HepG2 (cell line): ENCODE results near the gene GSDMA. TPM values are rescaled to one million over a fixed set of nuclear protein-coding genes. Genes with fewer than 3 reads are reported as not detected.

ENCODE experiments used
- CBX1 ChIP-seq: IDR thresholded peaks from one replicate; pipeline ENCODE4 v1.6.1; 2016; ENCODE audit warnings: antibody characterized with exemption, low read depth
- CHD2 ChIP-seq: IDR thresholded peaks from 2 replicates; pipeline ENCODE4 v1.6.1; 2011; ENCODE audit warnings: low read depth, low read length, improper control_type of control experiment
- FIP1L1 ChIP-seq: fragments of 200-400 bp; formaldehyde crosslinking; IDR thresholded peaks from 2 replicates; pipeline ENCODE4 v1.6.1; 2018; ENCODE audit warnings: low read depth, mild to moderate bottlenecking, low read length, moderate library complexity, borderline replicate concordance; ENCODE audit not compliant: insufficient read depth
- FOXK1 ChIP-seq: sonication (generic); formaldehyde crosslinking; IDR thresholded peaks from 2 replicates; pipeline ENCODE4 v1.4.0; 2020; ENCODE audit warnings: low read depth, missing genetic modification reagents, borderline replicate concordance
- NFE2L1 ChIP-seq: sonication (generic); formaldehyde crosslinking; IDR thresholded peaks from 2 replicates; pipeline ENCODE4 v1.4.0; 2020; ENCODE audit warnings: missing genetic modification reagents, mild to moderate bottlenecking, borderline replicate concordance
- SMARCC2 ChIP-seq: fragments of 450-650 bp; IDR thresholded peaks from 2 replicates; pipeline ENCODE4 v1.6.1; 2017; ENCODE audit warnings: antibody characterized with exemption, mild to moderate bottlenecking
- SOX5 ChIP-seq: IDR thresholded peaks from 2 replicates; pipeline ENCODE4 v1.6.1; 2016; ENCODE audit warnings: borderline replicate concordance
- SPEN ChIP-seq: sonication (generic); formaldehyde crosslinking; IDR thresholded peaks from 2 replicates; pipeline ENCODE4 v1.5.1; 2020; ENCODE audit warnings: low read depth, mild to moderate bottlenecking, missing genetic modification reagents
- TGIF2 ChIP-seq: IDR thresholded peaks from 2 replicates; pipeline ENCODE4 v1.6.1; 2016; ENCODE audit warnings: control low read depth, missing compliant biosample characterization
- ZBTB8A ChIP-seq: sonication (generic); formaldehyde crosslinking; IDR thresholded peaks from 2 replicates; pipeline ENCODE4 v1.4.0; 2020; ENCODE audit warnings: mild to moderate bottlenecking, low read depth, missing genetic modification reagents, borderline replicate concordance
- ZNF10 ChIP-seq: sonication (generic); formaldehyde crosslinking; IDR thresholded peaks from 2 replicates; pipeline ENCODE4 v1.4.0; 2020; ENCODE audit warnings: mild to moderate bottlenecking, low read depth, missing genetic modification reagents, borderline replicate concordance
- ZNF205 ChIP-seq: IDR thresholded peaks from 2 replicates; pipeline ENCODE4 v1.6.1; 2018; ENCODE audit warnings: missing biosample characterization, missing genetic modification reagents
- ZNF235 ChIP-seq: sonication (generic); formaldehyde crosslinking; IDR thresholded peaks from 2 replicates; pipeline ENCODE4 v1.8.1; 2023; ENCODE audit warnings: mild to moderate bottlenecking, missing genetic modification reagents, borderline replicate concordance
- ZNF260 ChIP-seq: sonication (generic); formaldehyde crosslinking; IDR thresholded peaks from 2 replicates; pipeline ENCODE4 v1.4.0; 2020; ENCODE audit warnings: missing genetic modification reagents, low read depth, mild to moderate bottlenecking, borderline replicate concordance
- ZNF484 ChIP-seq: sonication (generic); formaldehyde crosslinking; IDR thresholded peaks from 2 replicates; pipeline ENCODE4 v1.5.1; 2020; ENCODE audit warnings: mild to moderate bottlenecking, low read depth, missing genetic modification reagents, borderline replicate concordance
- polyA plus RNA-seq, 8 experiments: library from polyadenylated mRNA; depleted of rRNA in 3 of 8; stranded (reverse) in 7 of 8; unstranded in 1 of 8; fragments of >200 nt; fragmentation: Illumina TruSeq in 4 of 8; extraction: Trizol in 4 of 8; gene quantifications; 2 replicates each; pipeline versions ENCODE4 v1.2.1 to v1.2.3, GENCODE V29; 2011 to 2016; ENCODE audit warnings: low read depth in 4 of 8, missing spikeins in 1 of 8, mixed read lengths in 1 of 8; ENCODE audit not compliant: insufficient read depth in 1 of 8
- total RNA-seq, 5 experiments: library from RNA; depleted of rRNA; stranded (reverse); fragments of >200 nt; fragmentation: Illumina TruSeq; extraction: Trizol; gene quantifications; 2 replicates each; pipeline ENCODE4 v1.2.3, GENCODE V29; 2016; ENCODE audit warnings: low read depth in 1 of 5
- TF ChIP-seq, protein P1 (sequence below), 2 experiments: sonication (generic) in 1 of 2; formaldehyde crosslinking in 1 of 2; IDR thresholded peaks; 2 replicates each; pipeline versions ENCODE4 v1.6.1 to v1.9.0; 2014 to 2022; ENCODE audit warnings: antibody characterized with exemption in 1 of 2, borderline replicate concordance in 1 of 2, inconsistent platforms in 1 of 2, low read depth in 1 of 2, missing genetic modification reagents in 1 of 2
- TF ChIP-seq, protein P2 (sequence below): IDR thresholded peaks from 2 replicates; pipeline ENCODE4 v1.6.1; 2018; ENCODE audit warnings: missing genetic modification reagents
- TF ChIP-seq, protein P3 (sequence below): sonication (generic); formaldehyde crosslinking; IDR thresholded peaks from 2 replicates; pipeline ENCODE4 v1.4.0; 2020; ENCODE audit warnings: mild to moderate bottlenecking, missing genetic modification reagents
- TF ChIP-seq, protein P4 (sequence below): sonication (generic); formaldehyde crosslinking; IDR thresholded peaks from 2 replicates; pipeline ENCODE4 v1.5.0; 2020; ENCODE audit warnings: missing genetic modification reagents

Gene GSDMA
- total and polyA plus RNA-seq, 2 of the 13 experiments (the other 11 are each of a cell fraction or from before 2014, with no cell fraction given): not detected

DNA sequence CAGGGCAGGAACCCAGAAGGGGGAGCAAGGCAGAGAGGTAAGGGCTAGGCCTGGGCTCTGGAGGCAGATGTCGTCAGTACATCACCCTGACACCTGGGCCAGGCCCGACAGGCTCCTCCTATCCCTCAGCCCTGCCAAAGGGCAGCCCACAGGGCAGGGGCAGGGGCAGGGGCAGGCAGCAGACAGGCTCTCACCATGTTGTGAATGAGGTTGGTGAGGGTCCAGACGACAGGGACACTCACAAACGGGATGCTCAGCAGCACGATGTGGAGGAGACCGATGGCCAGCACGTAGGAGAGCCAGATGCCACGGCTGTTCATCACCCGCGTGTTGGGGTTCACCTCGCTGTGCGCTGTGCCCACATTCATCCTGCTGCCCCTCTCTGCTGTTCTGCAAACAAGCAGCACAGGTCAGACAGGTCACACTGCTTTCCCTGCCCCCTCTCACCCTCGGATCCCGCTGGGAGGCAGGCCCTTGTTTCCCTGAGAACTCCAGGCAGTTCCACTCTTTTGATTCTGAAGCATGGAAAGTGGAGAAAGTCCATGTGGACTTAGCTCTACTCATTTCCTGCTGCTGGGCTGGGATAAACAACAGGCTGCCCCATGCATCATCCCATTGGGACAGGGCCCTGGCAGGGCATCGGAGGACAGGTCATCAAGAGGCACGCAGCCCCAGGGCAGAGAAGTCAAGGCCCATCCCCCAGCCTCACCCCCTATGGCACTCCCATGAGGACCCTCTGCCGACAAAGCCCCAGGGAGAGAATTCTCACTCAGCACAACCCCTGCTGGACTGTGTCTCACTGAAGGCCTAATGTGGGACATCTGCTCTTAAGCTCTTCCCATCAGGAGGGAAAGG, 38.7 kb upstream of the GSDMA start (continued):
- TF ChIP-seq, protein P1, sequence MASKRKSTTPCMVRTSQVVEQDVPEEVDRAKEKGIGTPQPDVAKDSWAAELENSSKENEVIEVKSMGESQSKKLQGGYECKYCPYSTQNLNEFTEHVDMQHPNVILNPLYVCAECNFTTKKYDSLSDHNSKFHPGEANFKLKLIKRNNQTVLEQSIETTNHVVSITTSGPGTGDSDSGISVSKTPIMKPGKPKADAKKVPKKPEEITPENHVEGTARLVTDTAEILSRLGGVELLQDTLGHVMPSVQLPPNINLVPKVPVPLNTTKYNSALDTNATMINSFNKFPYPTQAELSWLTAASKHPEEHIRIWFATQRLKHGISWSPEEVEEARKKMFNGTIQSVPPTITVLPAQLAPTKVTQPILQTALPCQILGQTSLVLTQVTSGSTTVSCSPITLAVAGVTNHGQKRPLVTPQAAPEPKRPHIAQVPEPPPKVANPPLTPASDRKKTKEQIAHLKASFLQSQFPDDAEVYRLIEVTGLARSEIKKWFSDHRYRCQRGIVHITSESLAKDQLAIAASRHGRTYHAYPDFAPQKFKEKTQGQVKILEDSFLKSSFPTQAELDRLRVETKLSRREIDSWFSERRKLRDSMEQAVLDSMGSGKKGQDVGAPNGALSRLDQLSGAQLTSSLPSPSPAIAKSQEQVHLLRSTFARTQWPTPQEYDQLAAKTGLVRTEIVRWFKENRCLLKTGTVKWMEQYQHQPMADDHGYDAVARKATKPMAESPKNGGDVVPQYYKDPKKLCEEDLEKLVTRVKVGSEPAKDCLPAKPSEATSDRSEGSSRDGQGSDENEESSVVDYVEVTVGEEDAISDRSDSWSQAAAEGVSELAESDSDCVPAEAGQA (IDR thresholded peaks at IDR 0.05; ENCODE audit: low read depth): no peak
- TF ChIP-seq, protein P1 (CRISPR knock-in tag; IDR thresholded peaks at IDR 0.05; ENCODE audit: borderline replicate concordance): peak; percentile 86; the same call in 1 of the 2 replicates
- TF ChIP-seq SMARCC2 (no peak), SPEN (CRISPR knock-in tag) (peak; percentile 98; the same call in 1 of the 2 replicates), CBX1 (peak; percentile 86), ZNF10 (no peak), ZNF484 (CRISPR knock-in tag) (no peak), FOXK1 (peak; percentile 98), ZNF205 (peak; percentile 94), CHD2 (no peak), ZNF235 (CRISPR knock-in tag) (peak; percentile 74), ZBTB8A (CRISPR knock-in tag) (no peak), ZNF260 (CRISPR knock-in tag) (0 out of 2 replicates have a peak, but pooled peaks have one; percentile 22), TGIF2 (CRISPR knock-in tag) (peak; percentile 68; the same call in 1 of the 2 replicates), NFE2L1 (CRISPR knock-in tag) (no peak), FIP1L1 (no peak), SOX5 (CRISPR knock-in tag) (peak; percentile 96)
- TF ChIP-seq, protein P2, sequence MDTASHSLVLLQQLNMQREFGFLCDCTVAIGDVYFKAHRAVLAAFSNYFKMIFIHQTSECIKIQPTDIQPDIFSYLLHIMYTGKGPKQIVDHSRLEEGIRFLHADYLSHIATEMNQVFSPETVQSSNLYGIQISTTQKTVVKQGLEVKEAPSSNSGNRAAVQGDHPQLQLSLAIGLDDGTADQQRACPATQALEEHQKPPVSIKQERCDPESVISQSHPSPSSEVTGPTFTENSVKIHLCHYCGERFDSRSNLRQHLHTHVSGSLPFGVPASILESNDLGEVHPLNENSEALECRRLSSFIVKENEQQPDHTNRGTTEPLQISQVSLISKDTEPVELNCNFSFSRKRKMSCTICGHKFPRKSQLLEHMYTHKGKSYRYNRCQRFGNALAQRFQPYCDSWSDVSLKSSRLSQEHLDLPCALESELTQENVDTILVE (CRISPR knock-in tag): peak; percentile 98
- TF ChIP-seq, protein P3, sequence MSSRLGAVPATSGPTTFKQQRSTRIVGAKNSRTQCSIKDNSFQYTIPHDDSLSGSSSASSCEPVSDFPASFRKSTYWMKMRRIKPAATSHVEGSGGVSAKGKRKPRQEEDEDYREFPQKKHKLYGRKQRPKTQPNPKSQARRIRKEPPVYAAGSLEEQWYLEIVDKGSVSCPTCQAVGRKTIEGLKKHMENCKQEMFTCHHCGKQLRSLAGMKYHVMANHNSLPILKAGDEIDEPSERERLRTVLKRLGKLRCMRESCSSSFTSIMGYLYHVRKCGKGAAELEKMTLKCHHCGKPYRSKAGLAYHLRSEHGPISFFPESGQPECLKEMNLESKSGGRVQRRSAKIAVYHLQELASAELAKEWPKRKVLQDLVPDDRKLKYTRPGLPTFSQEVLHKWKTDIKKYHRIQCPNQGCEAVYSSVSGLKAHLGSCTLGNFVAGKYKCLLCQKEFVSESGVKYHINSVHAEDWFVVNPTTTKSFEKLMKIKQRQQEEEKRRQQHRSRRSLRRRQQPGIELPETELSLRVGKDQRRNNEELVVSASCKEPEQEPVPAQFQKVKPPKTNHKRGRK (CRISPR knock-in tag): peak; percentile 81; the same call in 1 of the 2 replicates
- TF ChIP-seq, protein P4, sequence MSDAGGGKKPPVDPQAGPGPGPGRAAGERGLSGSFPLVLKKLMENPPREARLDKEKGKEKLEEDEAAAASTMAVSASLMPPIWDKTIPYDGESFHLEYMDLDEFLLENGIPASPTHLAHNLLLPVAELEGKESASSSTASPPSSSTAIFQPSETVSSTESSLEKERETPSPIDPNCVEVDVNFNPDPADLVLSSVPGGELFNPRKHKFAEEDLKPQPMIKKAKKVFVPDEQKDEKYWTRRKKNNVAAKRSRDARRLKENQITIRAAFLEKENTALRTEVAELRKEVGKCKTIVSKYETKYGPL (CRISPR knock-in tag): no peak
